DOHH2 (cell line): ENCODE measurements around the gene UBAC2.

Source experiments
- EZH2phosphoT487 ChIP-seq: fragments of 200-600 bp; sonication (generic); IDR thresholded peaks from 2 replicates; pipeline ENCODE4 v1.6.1; 2017; ENCODE audit warnings: borderline replicate concordance, mild to moderate bottlenecking, antibody characterized with exemption, low read length, moderate library complexity, mixed read lengths
- TF ChIP-seq, protein P1 (sequence below): fragments of 200-600 bp; sonication (generic); IDR thresholded peaks from one replicate; pipeline ENCODE4 v1.5.1; 2014; ENCODE audit warnings: antibody characterized with exemption, mild to moderate bottlenecking, low read depth, low read length; ENCODE audit not compliant: poor library complexity, severe bottlenecking

GRCh38 chr13:99321709-99322108 lies 121.1 kb downstream of the UBAC2 start:
- TF ChIP-seq, protein P1, sequence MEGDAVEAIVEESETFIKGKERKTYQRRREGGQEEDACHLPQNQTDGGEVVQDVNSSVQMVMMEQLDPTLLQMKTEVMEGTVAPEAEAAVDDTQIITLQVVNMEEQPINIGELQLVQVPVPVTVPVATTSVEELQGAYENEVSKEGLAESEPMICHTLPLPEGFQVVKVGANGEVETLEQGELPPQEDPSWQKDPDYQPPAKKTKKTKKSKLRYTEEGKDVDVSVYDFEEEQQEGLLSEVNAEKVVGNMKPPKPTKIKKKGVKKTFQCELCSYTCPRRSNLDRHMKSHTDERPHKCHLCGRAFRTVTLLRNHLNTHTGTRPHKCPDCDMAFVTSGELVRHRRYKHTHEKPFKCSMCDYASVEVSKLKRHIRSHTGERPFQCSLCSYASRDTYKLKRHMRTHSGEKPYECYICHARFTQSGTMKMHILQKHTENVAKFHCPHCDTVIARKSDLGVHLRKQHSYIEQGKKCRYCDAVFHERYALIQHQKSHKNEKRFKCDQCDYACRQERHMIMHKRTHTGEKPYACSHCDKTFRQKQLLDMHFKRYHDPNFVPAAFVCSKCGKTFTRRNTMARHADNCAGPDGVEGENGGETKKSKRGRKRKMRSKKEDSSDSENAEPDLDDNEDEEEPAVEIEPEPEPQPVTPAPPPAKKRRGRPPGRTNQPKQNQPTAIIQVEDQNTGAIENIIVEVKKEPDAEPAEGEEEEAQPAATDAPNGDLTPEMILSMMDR: no peak
- no peak for TF ChIP-seq EZH2phosphoT487
